IMR-90 (cell line): ENCODE data around the gene ZNF423. TPM values are rescaled to one million over a fixed set of nuclear protein-coding genes. Genes with fewer than 3 reads are reported as not detected.

Experiments used
- ATAC-seq: fragments of 200-7000 bp; cut with Tn5 transposase; 2 replicates; pipeline ENCODE4 v1.9.1; 2020; ENCODE audit warnings: low read depth, mild to moderate bottlenecking, moderate library complexity
- BruUV-seq: library from RNA; stranded (reverse); fragments of 400-500 nt; replicated peaks from 2 replicates; lab custom pipeline; 2021; lab: Mats Ljungman, UMichigan
- CTCF ChIA-PET: fragments of 300-600 bp; formaldehyde crosslinking; extraction: SDS; loops from one replicate; lab custom pipeline; 2021; ENCODE audit warnings: antibody characterized with exemption; lab: Yijun Ruan, JAX
- POLR2A ChIA-PET: fragments of 300-600 bp; sonication (Branson Sonifier 250); formaldehyde crosslinking; loops from one replicate; lab custom pipeline; 2022; ENCODE audit warnings: antibody characterized with exemption; ENCODE audit not compliant: unreplicated experiment; lab: Charles Lee
- DNase-seq: peaks from one replicate; pipeline ENCODE4 v3.0.0; 2013
- H2AFZ ChIP-seq: replicated peaks from 2 replicates; pipeline ENCODE3; 2013; ENCODE audit warnings: low read length, mild to moderate bottlenecking; ENCODE audit not compliant: poor library complexity
- H2AK5ac ChIP-seq: 2 replicates; pipeline ENCODE4 v1.6.1; 2013; ENCODE audit warnings: low read depth, low read length, inconsistent platforms
- H2AK9ac ChIP-seq: replicated peaks from 2 replicates; pipeline ENCODE3; 2013; ENCODE audit warnings: mild to moderate bottlenecking, low read depth, low read length, moderate library complexity; ENCODE audit not compliant: poor library complexity
- H2BK120ac ChIP-seq: 2 replicates; pipeline ENCODE4 v1.6.1; 2013; ENCODE audit warnings: low read depth, low read length, inconsistent platforms
- H2BK15ac ChIP-seq: 3 replicates; pipeline ENCODE4 v1.6.1; 2013; ENCODE audit warnings: low read depth, low read length, inconsistent platforms
- H2BK20ac ChIP-seq: 2 replicates; pipeline ENCODE4 v1.6.1; 2013; ENCODE audit warnings: low read depth, mild to moderate bottlenecking, inconsistent platforms, low read length, moderate library complexity
- H2BK5ac ChIP-seq: 2 replicates; pipeline ENCODE4 v1.6.1; 2013; ENCODE audit warnings: mild to moderate bottlenecking, low read depth, low read length, inconsistent platforms; ENCODE audit not compliant: poor library complexity, severe bottlenecking
- H3K14ac ChIP-seq: replicated peaks from 2 replicates; pipeline ENCODE4 v1.6.1; 2013; ENCODE audit warnings: low read depth, low read length, inconsistent platforms
- H3K18ac ChIP-seq: 2 replicates; pipeline ENCODE4 v1.6.1; 2013; ENCODE audit warnings: low read depth, low read length, control low read depth
- H3K23ac ChIP-seq: 2 replicates; pipeline ENCODE4 v1.6.1; 2013; ENCODE audit warnings: low read depth, low read length, inconsistent platforms
- H3K27ac ChIP-seq: 2 replicates; pipeline ENCODE4 v1.5.1; 2013; ENCODE audit warnings: mild to moderate bottlenecking, control low read depth, low read length; ENCODE audit not compliant: insufficient read depth
- H3K27me3 ChIP-seq: 2 replicates; pipeline ENCODE4 v1.6.1; 2013; ENCODE audit warnings: low read length; ENCODE audit not compliant: control insufficient read depth, insufficient read depth
- H3K36me3 ChIP-seq: 2 replicates; pipeline ENCODE4 v1.6.1; 2013; ENCODE audit warnings: low read length, mixed read lengths; ENCODE audit not compliant: control insufficient read depth, insufficient read depth
- H3K4ac ChIP-seq: 2 replicates; pipeline ENCODE4 v1.6.1; 2013; ENCODE audit warnings: low read depth, low read length, inconsistent platforms
- H3K4me1 ChIP-seq: 2 replicates; pipeline ENCODE4 v1.6.1; 2013; ENCODE audit warnings: low read length, mixed read lengths; ENCODE audit not compliant: control insufficient read depth, insufficient read depth
- H3K4me2 ChIP-seq: 2 replicates; pipeline ENCODE4 v1.6.1; 2013; ENCODE audit warnings: low read depth, mild to moderate bottlenecking, control low read depth, low read length, moderate library complexity
- H3K4me3 ChIP-seq: 2 replicates; pipeline ENCODE4 v1.5.1; 2013; ENCODE audit warnings: low read depth, mild to moderate bottlenecking, control low read depth, low read length, moderate library complexity; ENCODE audit not compliant: insufficient read depth
- H3K56ac ChIP-seq: 2 replicates; pipeline ENCODE4 v1.6.1; 2013; ENCODE audit warnings: low read length, inconsistent platforms; ENCODE audit not compliant: insufficient read depth; ENCODE audit errors: extremely low read depth
- H3K79me1 ChIP-seq, 2 experiments: 2 replicates each; pipeline ENCODE4 v1.6.1; 2013; ENCODE audit warnings: low read length in 2 of 2, inconsistent platforms in 1 of 2, low read depth in 1 of 2
- H3K9ac ChIP-seq: 2 replicates; pipeline ENCODE4 v1.6.1; 2013; ENCODE audit warnings: low read depth, low read length, control low read depth
- H3K9me1 ChIP-seq: 2 replicates; pipeline ENCODE4 v1.6.1; 2013; ENCODE audit warnings: low read length, inconsistent platforms; ENCODE audit not compliant: insufficient read depth
- H3K9me3 ChIP-seq: 2 replicates; pipeline ENCODE4 v1.6.1; 2013; ENCODE audit warnings: low read length; ENCODE audit not compliant: control insufficient read depth, insufficient read depth
- H4K20me1 ChIP-seq: 2 replicates; pipeline ENCODE4 v1.6.1; 2013; ENCODE audit warnings: low read length, inconsistent platforms; ENCODE audit not compliant: insufficient read depth
- H4K5ac ChIP-seq: 2 replicates; pipeline ENCODE4 v1.6.1; 2013; ENCODE audit warnings: mild to moderate bottlenecking, low read depth, low read length, control low read depth
- H4K8ac ChIP-seq, 2 experiments: 2 replicates each; pipeline ENCODE4 v1.6.1; 2013; ENCODE audit warnings: low read depth in 2 of 2, low read length in 2 of 2, control low read depth in 1 of 2, inconsistent platforms in 1 of 2
- H4K91ac ChIP-seq: 2 replicates; pipeline ENCODE4 v1.6.1; 2013; ENCODE audit warnings: low read depth, low read length, inconsistent platforms; ENCODE audit not compliant: insufficient read depth
- BHLHE40 ChIP-seq: fragments of 150-350 bp; IDR thresholded peaks from 2 replicates; pipeline ENCODE4 v1.6.1; 2016; ENCODE audit warnings: mild to moderate bottlenecking, low read depth, low read length
- CEBPB ChIP-seq: IDR thresholded peaks from 2 replicates; pipeline ENCODE4 v1.6.1; 2012; ENCODE audit warnings: low read depth, low read length, improper control_type of control experiment
- CHD1 ChIP-seq: IDR thresholded peaks from 2 replicates; pipeline ENCODE4 v1.6.1; 2012; ENCODE audit warnings: low read depth, low read length, improper control_type of control experiment
- FOS ChIP-seq: fragments of 150-350 bp; IDR thresholded peaks from 2 replicates; pipeline ENCODE4 v1.6.1; 2016; ENCODE audit warnings: low read depth, low read length
- MAFK ChIP-seq: IDR thresholded peaks from 2 replicates; pipeline ENCODE4 v1.6.1; 2012; ENCODE audit warnings: low read depth, low read length, improper control_type of control experiment
- MAZ ChIP-seq: IDR thresholded peaks from 2 replicates; pipeline ENCODE4 v1.6.1; 2012; ENCODE audit warnings: low read depth, mild to moderate bottlenecking, low read length, improper control_type of control experiment, moderate library complexity, borderline replicate concordance
- MXI1 ChIP-seq: IDR thresholded peaks from 2 replicates; pipeline ENCODE4 v1.6.1; 2012; ENCODE audit warnings: low read depth, mild to moderate bottlenecking, low read length, moderate library complexity, borderline replicate concordance
- NFE2L2 ChIP-seq: fragments of 150-350 bp; IDR thresholded peaks from 2 replicates; pipeline ENCODE4 v1.6.1; 2016; ENCODE audit warnings: low read depth, mild to moderate bottlenecking, low read length
- POLR2A ChIP-seq: IDR thresholded peaks from 2 replicates; pipeline ENCODE4 v1.6.1; 2012; ENCODE audit warnings: mild to moderate bottlenecking, low read depth, low read length
- RAD21 ChIP-seq: IDR thresholded peaks from 2 replicates; pipeline ENCODE4 v1.6.1; 2012; ENCODE audit warnings: low read length, improper control_type of control experiment
- RCOR1 ChIP-seq: IDR thresholded peaks from 2 replicates; pipeline ENCODE4 v1.6.1; 2012; ENCODE audit warnings: mild to moderate bottlenecking, low read length, improper control_type of control experiment; ENCODE audit not compliant: insufficient replicate concordance
- RFX5 ChIP-seq: IDR thresholded peaks from 2 replicates; pipeline ENCODE4 v1.8.0; 2012; ENCODE audit warnings: low read depth, mild to moderate bottlenecking, low read length, moderate library complexity
- SMC3 ChIP-seq: fragments of 150-350 bp; IDR thresholded peaks from 2 replicates; pipeline ENCODE4 v1.6.1; 2016; ENCODE audit warnings: low read depth, mild to moderate bottlenecking, antibody characterized with exemption, low read length, moderate library complexity
- WGBS, 2 experiments: methylation state at CpG; one replicate each; pipeline versions ENCODE4 v1.1.5 to v1.1.7; 2013; ENCODE audit warnings: missing lambda C conversion rate in 2 of 2; ENCODE audit not compliant: insufficient read length in 1 of 2; ENCODE audit errors: extremely low coverage in 2 of 2; 5-methylcytosine and 5-hydroxymethylcytosine counted together
- dilution Hi-C: fragments of 300-500 bp; cut with HindIII; formaldehyde crosslinking; loops from one replicate; pipeline ENCODE4 v1.14.3; 2018; ENCODE audit warnings: low sequenced_read_pairs; ENCODE audit not compliant: unreplicated experiment
- in situ Hi-C: fragments of 300-500 bp; cut with MboI; formaldehyde crosslinking; loops from 3 replicates; pipeline ENCODE4 v1.14.3; 2019; ENCODE audit warnings: low sequenced_read_pairs, inconsistent platforms, mixed read lengths
- intact Hi-C: fragments of 100-400 bp; cut with micrococcal nuclease; formaldehyde crosslinking; loops from 2 replicates; pipeline ENCODE4 v1.10.0; 2022
- polyA plus RNA-seq, 3 experiments: library from polyadenylated mRNA; depleted of rRNA; stranded (reverse); fragments of >200 nt; gene quantifications; 2 replicates each; pipeline ENCODE4 v1.2.3, GENCODE V29; 2012; ENCODE audit warnings: low replicate concordance in 1 of 3
- total RNA-seq: library from RNA; depleted of rRNA; stranded (reverse); fragments of >200 nt; gene quantifications from 2 replicates; pipeline ENCODE4 v1.2.3, GENCODE V29; 2012
- TF ChIP-seq, protein P1 (sequence below): fragments of 150-350 bp; IDR thresholded peaks from 2 replicates; pipeline ENCODE4 v1.6.1; 2016; ENCODE audit warnings: low read depth, mild to moderate bottlenecking, low read length, moderate library complexity, borderline replicate concordance
- TF ChIP-seq, protein P2 (sequence below): conservative IDR thresholded peaks from 2 replicates; pipeline ENCODE4 v1.5.1; 2012; ENCODE audit warnings: mild to moderate bottlenecking, low read depth, low read length, improper control_type of control experiment
- TF ChIP-seq, protein P3 (sequence below): fragments of 150-350 bp; IDR thresholded peaks from 2 replicates; pipeline ENCODE4 v1.6.1; 2017; ENCODE audit warnings: mild to moderate bottlenecking, antibody characterized with exemption, low read length, low read depth

Gene ZNF423
- total and polyA plus RNA-seq, 2 of the 4 experiments (the other 2 are of a cell fraction), result under 0.01 to 0.10 TPM

DNA sequence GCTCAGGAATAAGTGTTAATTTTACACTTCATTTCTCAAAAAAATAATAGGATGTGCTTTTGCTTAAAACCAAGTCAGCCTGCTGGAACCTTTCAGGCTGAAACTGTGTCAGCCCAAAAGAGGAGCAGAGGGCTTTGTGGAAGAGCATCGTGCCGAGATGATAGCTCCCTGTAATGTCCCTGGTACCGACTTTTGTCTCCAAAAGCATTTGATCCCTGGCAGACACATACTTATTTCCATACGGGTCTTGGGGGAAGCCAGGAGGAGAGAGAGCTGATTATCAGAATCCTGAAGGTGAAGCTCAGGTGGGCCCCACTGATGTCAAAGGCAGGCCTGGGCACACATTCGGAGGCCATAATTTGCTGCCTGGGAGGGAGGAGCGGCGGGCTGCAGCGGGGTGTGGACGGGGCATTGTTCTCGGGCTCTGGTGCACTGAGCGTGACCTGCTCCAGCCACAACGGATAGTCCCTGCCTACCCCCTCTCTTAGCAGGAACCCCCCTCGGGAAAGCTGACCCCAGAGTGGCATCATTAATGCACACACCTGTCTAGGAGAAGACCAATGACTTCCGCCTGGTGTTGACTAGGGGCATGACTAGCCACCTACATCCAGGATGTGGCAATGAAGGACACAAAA is 326.4 kb downstream of the ZNF423 start:
- CTCF ChIA-PET, result interaction anchor here (0.6 kb wide), 1 partner anchor 122 kb away, joined by 4 read pairs; no protein-coding TSS in a partner anchor
- no peak overlapping the region for H2AFZ ChIP-seq
- H3K27me3 ChIP-seq, result peaks cover 3% of the 10 kb centered on the region; the same call in 1 of the 2 replicates
- no CpG with 5 or more reads among the region's 14 CpGs for WGBS, 2 experiments
- no peak overlapping the region for H3K9ac ChIP-seq
- H3K4me2 ChIP-seq, result no peak overlapping the region
- H4K91ac ChIP-seq, result no peak overlapping the region
- no peak overlapping the region for H3K4ac ChIP-seq
- H2AK5ac ChIP-seq, result no peak overlapping the region
- dilution Hi-C loops, result no loop called here
- no peaks in the 10 kb centered on the region for H4K20me1 ChIP-seq
- H2BK20ac ChIP-seq, result no peak overlapping the region
- H3K9me1 ChIP-seq, result no peaks in the 10 kb centered on the region
- POLR2A ChIA-PET, result no interaction called here
- in situ Hi-C loops, result no loop called here
- no peak overlapping the region for H2AK9ac ChIP-seq
- H3K18ac ChIP-seq, result no peak overlapping the region
- H4K5ac ChIP-seq, result no peak overlapping the region
- no peak for DNase-seq
- H3K14ac ChIP-seq, result no peak overlapping the region
- no peak overlapping the region for H2BK5ac ChIP-seq
- no peak overlapping the region for H3K56ac ChIP-seq
- no peak for ATAC-seq
- TF ChIP-seq RAD21 (no peak), RCOR1 (no peak), POLR2A (no peak), NFE2L2 (no peak), MXI1 (no peak), MAFK (no peak), FOS (no peak), RFX5 (no peak), SMC3 (no peak), MAZ (no peak), CHD1 (no peak), CEBPB (no peak), BHLHE40 (no peak)
- TF ChIP-seq, protein P1, sequence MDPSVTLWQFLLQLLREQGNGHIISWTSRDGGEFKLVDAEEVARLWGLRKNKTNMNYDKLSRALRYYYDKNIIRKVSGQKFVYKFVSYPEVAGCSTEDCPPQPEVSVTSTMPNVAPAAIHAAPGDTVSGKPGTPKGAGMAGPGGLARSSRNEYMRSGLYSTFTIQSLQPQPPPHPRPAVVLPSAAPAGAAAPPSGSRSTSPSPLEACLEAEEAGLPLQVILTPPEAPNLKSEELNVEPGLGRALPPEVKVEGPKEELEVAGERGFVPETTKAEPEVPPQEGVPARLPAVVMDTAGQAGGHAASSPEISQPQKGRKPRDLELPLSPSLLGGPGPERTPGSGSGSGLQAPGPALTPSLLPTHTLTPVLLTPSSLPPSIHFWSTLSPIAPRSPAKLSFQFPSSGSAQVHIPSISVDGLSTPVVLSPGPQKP, result no peak
- TF ChIP-seq, protein P2, sequence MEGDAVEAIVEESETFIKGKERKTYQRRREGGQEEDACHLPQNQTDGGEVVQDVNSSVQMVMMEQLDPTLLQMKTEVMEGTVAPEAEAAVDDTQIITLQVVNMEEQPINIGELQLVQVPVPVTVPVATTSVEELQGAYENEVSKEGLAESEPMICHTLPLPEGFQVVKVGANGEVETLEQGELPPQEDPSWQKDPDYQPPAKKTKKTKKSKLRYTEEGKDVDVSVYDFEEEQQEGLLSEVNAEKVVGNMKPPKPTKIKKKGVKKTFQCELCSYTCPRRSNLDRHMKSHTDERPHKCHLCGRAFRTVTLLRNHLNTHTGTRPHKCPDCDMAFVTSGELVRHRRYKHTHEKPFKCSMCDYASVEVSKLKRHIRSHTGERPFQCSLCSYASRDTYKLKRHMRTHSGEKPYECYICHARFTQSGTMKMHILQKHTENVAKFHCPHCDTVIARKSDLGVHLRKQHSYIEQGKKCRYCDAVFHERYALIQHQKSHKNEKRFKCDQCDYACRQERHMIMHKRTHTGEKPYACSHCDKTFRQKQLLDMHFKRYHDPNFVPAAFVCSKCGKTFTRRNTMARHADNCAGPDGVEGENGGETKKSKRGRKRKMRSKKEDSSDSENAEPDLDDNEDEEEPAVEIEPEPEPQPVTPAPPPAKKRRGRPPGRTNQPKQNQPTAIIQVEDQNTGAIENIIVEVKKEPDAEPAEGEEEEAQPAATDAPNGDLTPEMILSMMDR, result no peak
- TF ChIP-seq, protein P3, sequence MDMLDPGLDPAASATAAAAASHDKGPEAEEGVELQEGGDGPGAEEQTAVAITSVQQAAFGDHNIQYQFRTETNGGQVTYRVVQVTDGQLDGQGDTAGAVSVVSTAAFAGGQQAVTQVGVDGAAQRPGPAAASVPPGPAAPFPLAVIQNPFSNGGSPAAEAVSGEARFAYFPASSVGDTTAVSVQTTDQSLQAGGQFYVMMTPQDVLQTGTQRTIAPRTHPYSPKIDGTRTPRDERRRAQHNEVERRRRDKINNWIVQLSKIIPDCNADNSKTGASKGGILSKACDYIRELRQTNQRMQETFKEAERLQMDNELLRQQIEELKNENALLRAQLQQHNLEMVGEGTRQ, result no peak
- H4K8ac ChIP-seq, result no peak overlapping the region
- H3K27ac ChIP-seq, result no peak overlapping the region
- H3K23ac ChIP-seq, result no peak overlapping the region
- no peak overlapping the region for H2BK120ac ChIP-seq
- no peaks in the 10 kb centered on the region for H3K9me3 ChIP-seq
- H3K36me3 ChIP-seq, result no peaks in the 10 kb centered on the region
- no peak overlapping the region for H2BK15ac ChIP-seq
- no peaks in the 10 kb centered on the region for H3K4me1 ChIP-seq
- no peaks in the 10 kb centered on the region for H3K79me1 ChIP-seq
- H3K4me3 ChIP-seq, result no peak overlapping the region
- no TSS peak for BruUV-seq
- intact Hi-C loops, result no loop called here
